Measurements from ENCODE around the gene LENG8.
"Not testable (repeated sequence)": the region's sequence is repeated elsewhere in the genome, so short reads cannot be mapped to it uniquely, and the experiment has no call there.

The LENG8 gene

DNA sequence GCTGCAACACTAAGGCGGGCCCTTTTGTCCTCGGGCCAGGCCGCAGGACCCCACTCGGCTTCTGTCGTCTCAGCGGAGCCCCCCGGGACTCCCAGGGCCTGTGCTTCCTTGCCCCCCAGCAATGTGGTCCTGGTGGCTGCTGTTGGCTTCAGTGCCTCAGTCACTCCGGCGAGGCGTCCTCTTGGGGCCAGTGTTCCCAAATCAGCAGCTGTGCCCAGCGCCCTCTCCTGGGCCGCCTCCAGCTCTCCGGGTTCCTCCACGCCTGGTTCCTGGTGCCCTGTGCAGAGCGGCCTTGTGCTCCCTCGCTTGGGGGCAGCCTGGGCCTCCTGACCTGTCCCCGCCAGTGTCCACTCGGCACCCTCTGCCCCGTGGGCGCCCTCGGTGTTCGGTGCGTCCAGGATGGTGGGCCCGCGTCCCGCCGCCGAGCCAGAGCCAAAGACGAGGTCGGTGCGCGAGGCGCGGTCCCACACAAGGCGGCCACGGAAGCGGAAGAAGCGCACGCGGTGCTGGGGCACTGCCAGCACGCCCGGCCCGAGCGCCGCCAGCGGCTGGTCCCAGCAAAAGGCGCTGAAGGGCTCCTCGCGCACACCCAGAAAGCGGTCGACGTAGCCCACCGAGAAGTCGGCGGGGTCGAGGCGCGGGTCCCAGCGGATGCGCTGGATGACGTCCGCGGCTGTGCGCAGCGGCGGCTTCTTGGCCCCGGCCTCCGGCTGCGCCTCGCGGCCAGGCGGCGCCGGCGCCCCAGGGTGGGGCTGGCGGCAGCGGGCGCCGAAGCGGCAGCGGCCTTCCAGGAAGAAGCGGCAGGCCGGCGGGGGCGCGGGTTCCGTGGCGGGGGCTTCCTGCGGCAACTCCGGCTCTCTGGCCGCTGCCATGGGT, 13.9 kb downstream of the LENG8 start:
- no peak for DNase-seq

DNA sequence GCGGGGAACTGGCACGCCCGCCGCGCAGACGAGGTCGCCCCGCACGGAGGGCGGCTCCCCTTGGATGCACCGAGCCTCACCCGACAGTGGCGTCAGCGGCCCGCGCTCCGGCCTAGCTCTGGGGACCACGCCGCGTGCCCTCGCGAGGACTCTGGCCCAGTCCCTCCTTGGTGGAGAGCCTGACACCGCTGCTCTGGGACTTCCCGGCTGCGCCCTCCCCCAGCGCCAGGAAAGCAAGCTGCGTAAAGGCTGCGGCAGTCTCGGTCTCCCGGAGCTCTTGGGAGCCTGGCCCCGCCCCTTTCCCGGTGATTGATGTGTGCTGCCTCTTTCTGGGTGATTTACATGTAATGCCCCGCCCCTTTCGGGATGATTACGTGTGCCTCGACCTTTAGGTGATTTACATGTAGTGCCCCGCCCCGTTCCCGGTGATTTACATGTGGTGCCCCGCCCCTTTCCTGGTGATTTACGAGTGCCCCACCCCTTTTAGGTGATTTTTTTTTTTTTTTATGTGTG, 14.6 kb downstream of the LENG8 start, which contains the start of gene LENG9:
TSS of gene LENG9 (minus strand) at position 248 of the 513 bp plus-strand sequence. CDS start 252 bp downstream, outside the sequence.
- DNase-seq: peak; percentile 27

DNA sequence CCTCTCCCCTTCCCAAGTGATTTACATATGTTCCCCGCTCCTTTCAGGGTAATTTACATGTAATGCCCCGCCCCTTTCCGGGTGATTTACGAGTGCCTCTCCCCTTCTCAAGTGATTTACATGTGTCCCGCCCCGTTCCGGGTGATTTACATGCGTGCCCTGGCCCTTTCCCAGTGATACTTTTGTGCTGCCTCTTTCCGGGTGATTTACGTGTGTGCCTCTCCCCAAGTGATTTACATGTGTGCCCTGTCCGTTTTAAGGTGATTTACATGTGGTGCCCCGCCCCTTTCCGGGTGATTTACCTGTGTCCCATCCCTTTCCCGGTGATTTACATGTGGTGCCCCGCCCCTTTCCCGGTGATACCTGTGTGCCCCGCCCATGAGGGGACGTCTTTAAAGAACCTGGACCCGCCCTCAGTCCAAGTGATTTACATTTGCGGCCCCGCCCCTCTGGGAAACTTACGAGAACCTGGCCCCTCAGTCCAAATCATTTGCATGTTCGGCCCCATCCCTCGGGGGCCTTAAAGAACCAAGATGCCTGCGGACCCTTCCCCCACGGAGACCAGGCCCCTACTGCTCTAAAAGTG, 15.1 kb downstream of the LENG8 start:
- peak; percentile 81 for DNase-seq

DNA sequence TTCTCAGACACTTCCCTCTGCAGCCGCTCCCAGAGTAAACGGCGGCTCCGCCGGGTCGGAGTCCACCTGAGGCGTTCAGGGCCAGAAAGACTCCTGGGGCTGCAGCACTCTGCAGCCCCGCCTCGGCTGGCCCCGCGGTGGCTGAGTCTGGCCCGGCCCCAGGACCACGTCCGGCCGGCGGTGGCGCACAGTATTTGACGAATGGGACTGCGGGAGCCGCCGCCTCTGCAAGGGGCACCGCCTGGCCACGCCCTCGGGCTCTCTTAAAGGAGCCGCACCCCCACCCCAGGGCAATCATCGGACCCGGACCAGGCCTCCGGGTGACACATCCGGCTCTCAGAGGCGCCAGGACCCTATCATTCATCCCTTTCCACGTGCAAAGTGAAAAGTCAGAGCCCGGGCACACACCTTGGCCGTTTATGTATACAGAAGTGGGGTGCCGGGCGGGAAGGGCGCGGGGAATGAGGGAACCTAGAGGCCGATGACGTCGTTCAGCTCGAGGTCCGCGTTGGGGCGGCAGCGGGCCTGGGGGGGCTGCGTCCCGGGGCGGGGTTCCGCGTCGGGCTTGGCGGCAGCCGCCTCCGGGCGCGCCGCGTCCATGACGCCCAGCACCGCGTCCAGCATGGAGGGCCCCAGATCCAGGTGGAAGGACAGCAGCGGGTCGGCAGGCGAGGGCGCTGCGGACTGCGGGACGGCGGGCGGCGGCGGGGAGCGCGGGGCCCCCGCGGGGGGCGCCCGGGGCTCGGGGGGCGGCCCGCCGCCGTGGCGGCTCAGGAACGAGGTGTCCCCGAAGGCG, 15.8 kb downstream of the LENG8 start:
- DNase-seq: peak; percentile 94

DNA sequence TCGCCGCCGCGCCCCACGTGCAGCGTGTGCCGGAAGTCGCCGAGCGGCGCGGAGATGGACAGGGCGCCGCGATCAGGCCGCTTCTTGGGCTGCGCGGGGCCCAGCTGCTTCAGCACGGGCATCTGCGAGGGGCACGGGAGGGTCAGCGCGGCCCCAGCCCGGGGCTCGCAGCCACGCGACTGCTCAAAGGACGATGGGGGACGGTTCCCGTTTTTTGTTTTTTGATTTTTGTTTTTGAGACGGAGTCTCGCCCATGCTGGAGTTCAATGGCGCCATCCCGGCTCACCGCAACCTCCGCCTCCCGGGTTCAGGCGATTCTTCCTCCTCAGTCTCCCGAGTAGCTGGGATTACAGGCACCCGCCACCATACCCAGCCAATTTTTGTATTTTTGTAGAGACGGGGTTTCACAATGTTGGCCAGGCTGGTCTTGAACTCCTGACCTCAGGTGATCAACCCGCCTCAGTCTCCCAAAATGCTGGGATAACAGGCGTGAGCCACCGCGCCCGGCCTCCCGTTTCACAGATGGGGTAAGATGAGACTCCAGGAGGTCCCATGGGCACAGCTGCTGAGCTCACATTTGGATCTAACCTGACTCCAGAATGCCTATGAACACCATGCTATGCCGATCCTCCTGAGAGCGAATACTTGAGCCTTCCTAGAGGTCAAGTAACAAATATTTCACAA, 16.6 kb downstream of the LENG8 start:
- DNase-seq: no peak

DNA sequence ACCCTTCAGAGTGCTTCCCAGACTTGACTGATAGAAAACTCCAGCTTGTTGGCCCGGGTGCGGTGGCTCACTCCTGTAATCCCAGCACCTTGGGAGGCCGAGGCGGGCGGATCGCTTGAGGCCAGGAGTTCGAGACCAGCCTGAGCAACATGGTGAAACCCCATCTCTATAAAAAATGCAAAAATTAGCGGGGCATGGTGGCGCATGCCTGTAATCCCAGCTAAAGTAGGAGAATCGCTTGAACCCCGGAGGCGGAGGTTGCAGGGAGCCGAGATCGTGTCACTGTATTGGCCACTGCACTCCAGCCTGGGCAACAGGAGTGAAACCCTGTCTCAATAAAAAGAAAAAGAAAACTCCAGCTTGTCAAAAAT, 17.1 kb downstream of the LENG8 start:
- not testable (repeated sequence) for DNase-seq

DNA sequence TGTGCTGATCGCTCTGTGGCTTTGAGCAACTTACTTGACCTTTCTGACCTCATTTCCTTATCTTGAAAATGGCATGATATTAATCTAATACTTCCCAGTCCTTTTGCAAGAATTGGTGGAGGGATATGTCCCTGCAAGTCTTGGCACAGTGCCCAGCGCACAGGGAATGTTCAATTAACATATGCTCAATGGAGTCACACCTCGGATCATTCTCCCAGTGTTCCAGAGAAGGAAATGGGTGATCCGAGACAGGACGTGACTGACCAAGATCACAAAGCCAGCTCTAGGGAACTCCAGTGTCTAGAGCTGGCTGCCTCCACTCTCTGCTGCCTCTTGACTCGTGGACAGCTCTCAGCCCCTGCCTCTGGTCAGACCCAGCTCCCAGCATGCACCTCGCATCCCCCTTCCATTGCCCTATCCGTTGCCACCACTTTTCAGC, 20.5 kb downstream of the LENG8 start:
- DNase-seq: no peak

DNA sequence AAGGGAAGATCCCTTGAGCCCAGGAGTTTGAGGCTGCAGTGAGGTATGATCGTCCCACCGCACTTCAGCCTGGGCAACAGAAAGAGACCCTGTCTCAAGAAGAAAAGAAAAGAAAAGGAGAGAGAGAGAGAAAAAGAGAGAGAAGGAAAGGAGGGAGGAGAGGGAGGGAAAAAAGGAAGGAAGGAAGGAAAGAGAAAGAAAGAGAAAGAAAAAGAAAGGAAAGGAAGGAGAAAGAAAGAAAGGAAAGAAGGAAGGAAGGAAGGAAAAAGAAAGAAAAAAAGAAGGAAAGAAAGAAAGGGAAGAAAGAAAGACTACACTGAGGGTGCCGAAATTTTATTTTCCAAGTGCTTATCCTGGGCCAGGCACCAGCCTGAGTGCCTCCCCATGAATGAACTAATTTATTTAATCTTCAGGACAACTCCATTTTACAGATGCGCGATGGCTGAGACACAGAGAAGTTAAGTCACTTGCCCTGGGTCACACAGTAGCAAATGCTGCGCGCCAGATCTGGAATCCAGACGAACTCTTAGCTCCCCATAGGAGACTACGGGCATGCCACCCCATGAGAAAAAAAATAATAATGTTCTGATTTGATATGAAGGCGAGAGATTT, 21.4 kb downstream of the LENG8 start:
- DNase-seq: no peak

DNA sequence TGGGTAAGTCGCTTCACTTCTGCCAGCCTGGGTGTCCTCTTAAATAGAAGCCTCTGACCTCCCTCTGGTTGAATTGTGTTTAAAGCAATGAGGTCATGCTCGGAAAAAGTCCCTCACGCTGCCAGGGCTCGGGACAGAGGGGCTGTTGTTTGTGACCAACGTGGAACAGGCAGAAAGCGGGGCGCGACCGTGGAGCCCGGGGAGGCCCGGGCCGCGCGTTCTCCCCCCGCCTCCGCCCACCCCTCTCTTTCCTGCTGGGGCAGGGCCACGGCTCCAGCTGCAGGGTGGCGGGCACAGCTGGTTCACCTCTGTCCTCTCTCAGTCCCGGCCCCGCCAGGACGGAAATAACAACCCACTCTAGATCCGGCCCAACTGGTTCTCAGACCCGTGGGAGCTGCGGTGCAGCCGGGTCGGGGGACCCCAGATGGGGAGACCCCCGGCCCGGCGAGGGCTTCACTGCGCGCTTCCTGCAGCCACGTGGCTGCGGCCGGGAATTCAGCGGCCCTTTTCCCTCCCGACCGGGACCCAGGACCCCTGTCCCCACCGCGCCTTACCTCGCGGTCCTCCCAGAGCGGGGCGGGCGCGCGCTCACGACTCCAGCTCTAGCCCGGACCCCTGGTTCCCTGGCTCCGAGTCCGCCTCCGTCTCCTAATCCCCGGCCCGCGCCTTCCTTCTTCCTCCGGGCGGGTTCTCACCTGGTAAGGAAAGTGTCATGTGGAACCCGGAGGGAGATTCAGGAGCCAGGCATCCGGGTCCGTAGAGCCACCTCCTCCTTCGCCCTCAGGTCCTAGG, 22.2 kb downstream of the LENG8 start:
- no peak for DNase-seq

DNA sequence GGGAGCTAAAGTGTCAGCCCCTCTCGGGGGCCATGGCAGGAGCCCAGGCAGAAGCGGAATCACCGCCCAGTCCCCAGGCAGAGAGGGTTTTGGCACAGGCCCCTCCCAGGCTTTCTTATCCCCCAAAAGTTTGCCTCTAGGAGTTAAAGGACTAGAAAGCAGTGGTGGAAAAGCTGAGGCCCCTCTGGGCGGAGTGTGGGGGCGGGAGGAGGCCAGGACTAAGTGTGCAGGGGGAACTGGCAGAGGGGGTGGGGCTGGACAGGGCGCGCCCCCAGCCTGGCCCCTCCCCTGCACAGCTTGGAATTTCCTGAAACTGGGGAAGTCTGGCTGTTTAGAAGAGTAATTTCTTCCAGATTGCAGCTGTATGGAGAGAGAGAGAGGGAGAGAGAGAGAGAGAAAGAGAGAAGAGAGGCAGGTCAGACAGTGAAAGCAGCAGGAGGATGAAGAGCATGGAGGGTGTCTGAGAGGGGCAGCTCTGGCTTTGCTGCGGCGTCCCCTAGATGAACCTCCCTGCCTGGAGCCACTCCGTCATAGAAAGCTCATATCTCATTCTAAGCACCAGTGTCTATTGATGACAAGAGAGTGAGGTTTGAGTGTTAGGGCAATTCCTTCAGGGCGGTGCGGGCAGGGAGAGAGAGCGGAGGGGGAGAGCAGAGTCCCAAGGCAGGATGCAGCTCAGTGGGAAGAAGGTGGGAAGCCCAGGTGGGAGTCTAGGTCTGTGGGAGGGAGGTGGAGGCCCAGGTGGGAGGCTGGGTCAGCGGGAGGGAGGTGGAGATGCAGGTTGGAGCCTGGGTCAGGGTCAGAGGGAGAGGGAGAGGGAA, 24.3 kb downstream of the LENG8 start, which contains the start of gene CDC42EP5:
TSS of gene CDC42EP5 (minus strand) at position 226 of the 821 bp plus-strand sequence. CDS start 7,749 bp downstream, outside the sequence.
- DNase-seq: no peak

DNA sequence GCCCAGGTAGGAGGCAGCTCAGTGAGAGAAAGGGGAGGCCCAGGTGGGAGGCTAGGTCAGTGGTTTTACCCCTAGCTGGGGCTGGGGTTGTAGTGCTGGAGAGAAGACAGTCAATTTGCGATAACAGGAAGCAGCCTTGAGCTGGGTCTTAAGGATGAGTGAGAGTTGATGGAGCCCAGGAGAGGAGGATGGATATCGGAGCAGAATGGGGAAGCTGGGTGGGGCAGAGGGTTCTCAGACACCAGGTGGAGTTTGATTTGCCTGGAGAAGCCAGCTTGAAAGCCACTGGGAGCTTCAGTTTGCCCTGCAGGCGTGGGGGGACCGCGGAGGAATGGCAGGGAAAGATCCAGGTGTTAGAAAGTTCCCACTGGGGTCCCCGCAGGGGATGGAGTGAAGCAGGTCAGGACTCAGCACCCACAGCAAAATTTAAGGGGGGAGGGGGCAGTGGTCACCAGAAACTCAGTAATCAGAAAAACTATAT, 24.9 kb downstream of the LENG8 start:
- DNase-seq: no peak

DNA sequence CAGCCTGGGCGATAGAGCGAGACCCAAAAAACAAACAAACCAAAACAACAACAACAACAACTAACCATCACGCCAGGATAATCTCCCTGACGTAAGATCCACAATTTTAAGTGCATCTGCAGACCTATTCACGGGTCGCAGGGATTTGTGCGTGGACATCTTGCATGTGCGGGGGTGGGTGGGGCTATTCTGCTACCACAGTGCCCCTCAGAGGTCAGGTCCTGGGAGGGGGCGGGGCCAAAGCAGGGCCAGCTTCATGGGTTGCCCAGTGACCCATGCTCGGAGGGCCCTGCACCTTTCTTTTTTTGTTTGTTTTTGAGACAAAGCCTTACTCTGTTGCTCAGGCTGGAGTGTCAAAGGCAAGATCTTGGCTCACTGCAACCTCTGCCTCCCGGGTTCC, 26.7 kb downstream of the LENG8 start:
- DNase-seq: no peak

DNA sequence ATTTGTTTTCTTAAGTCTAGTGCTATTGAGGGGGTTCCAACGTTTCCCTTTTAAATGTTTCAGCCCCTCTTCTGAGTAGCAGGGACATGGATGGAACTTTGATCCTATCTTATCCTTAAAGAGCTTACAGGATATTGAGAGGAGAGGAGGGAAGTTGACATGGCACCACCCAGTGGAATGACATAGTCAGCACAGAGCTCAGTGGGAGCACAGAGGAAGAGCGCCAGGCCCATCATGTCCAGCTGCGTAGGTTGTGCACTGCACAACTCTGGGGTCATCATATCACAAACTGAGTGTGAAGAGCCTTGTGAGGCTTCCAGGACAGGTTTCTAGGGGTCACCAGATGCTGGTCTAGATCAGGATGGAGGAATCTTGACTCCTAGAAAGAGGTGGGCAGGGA, 28.7 kb downstream of the LENG8 start:
- no peak for DNase-seq

DNA sequence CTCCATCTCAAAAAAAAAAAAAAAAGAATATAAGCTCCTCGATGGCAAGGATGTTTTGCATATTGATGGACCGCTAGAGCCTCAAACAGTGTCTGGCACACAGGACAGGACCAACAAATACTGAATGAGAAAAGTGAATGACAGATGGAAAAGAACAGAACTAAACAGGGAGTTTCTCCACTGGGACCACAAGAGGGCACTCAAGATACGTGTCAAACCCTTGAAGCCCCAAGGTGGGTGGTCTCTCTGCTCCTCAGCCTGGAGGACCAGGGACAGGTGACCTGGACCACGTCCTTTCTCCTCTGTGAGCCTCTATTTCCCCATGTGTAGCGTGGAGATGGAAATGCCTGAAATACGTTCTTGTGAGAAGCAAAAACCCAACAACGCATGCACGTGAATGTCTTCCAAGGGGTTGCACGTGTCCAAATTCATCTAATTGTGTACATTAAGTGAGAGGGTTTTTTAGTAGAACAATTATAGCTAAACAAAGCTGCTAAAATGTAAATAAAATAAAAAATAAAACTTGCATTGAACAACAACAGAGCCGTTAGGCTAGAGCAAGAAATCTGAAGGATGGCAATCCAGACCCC, 29.8 kb downstream of the LENG8 start:
- DNase-seq: peak; percentile 81

DNA sequence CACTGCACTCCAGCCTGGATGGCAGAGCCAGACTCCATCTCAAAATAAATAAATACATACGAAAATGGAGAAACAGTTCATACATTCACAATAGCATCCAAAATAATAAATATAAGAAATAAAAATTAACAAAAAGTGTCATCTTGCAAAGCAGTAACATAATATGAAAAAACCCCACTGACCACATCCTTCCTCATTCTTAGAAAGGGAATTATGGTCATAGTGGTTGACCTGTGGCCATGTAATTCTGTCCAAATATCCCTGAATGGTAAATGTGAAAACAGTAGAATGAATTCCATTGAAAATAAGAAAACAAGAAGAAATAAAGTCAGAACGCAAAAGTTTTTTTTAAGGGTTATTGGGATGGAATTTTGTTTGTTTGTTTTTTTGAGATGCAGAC, 31.1 kb downstream of the LENG8 start:
- DNase-seq: no peak

DNA sequence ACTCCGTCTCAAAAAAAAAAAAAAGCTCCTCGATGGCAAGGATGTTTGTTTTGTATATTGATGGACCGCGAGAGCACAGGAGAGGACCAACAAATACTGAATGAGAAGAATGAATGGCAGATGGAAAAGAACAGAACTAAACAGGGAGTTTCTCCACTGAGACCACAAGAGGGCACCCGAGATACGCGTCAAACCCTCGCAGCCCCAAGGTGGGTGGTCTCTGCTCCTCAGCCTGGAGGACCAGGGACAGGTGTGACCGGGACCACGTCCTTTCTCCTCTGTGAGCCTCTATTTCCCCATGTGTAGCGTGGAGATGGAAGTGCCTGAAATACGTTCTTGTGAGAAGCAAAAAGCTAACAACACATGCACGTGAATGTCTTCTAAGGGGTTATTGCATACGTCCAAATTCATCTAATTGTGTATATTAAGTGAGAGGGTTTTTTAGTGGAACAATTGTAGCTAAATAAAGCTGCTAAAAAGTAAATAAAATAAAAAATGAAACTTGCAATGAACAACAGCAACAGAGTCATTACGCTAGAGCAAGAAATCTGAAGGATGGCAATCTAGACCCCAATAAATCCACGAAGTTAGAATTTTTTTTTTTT, 32.4 kb downstream of the LENG8 start:
- peak; percentile 82 for DNase-seq

DNA sequence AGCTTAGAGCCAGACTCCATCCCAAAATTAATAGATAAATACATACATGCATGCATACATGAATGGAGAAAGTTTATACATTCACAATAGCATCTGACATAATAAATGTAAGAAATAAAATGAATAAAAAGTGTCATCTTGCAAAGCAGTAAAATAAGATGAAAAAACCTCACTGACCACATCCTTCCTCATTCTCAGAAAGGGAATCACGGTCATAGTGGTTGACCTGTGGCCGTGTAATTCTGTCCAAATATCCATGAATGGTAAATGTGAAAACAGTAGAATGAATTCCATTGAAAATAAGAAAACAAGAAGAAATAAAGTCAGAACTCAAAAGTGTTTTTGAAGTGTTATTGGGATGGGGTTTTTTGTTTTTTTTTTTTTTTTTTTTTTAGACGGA, 33.9 kb downstream of the LENG8 start:
- DNase-seq: no peak

DNA sequence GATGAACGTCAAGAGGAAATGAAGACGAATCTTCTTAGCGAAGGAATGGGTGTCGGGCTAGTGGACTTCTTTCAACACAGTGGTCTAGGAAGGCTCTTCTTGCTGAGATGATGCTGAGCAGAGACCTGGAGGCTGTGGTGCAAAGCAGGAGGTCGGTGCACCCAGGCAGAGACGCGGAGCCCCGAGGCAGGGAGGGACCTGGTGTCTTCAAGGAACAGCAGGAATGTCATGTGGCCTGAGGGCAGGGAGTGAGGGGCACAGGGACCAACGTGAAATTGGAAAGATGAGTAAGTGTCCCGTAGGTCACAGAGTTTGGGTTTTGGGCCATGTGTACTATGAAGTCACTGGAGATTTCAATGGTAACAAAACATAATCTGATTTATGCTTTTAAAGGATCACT, 35.5 kb downstream of the LENG8 start:
- no peak for DNase-seq

DNA sequence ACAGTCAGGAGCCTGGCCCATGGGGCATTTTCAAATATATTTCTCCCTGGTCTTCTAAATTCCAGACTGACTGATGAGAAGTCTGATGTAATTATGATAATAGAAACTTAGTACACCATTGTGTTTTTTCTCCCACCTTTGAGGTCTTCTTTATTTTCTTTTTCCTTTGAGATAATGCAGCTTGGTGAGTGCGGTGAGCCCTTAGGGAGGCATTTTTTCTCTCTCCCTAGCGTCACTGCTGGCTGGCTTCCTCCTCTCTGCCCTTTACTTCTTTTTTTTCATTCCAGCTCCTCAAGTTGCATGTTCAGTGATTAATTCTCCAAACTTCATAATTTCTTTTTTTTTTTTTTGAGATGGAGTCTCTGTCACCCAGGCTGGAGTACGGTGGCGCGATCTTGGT, 36.9 kb downstream of the LENG8 start:
- no peak for DNase-seq
